ENCODE measurements around the gene PDLIM3. TPM values are rescaled to one million over a fixed set of nuclear protein-coding genes. Genes with fewer than 3 reads are reported as not detected.
"Not testable (repeated sequence)": the region's sequence is repeated elsewhere in the genome, so short reads cannot be mapped to it uniquely, and the experiment has no call there.

The PDLIM3 gene
- total RNA-seq, 1 donor from 2014 or later = 281 TPM

DNA sequence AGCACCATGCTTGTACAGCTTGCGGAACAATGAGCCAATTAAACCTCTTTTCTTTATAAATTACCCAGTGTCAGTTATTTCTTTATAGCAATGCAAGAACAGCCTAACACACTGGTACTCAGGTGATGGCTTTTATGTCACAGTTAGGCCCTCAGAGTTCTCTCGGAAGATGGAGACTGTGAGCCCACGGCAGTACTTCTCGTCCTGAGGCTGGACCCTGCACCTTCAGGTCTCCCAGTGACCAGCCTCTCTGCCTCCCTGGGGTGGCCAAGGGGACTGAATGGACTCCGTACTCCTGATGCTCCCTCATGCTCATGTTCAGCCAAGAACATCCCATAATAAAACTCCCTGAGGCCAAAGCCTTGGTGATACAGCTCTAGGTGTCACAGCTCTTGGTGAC, 25.0 kb upstream of the PDLIM3 start:
- ATAC-seq = no peak
- no peak for DNase-seq (ENCODE audit: missing footprints)
- intact Hi-C loops (cut with DNase I) = no loop called here

DNA sequence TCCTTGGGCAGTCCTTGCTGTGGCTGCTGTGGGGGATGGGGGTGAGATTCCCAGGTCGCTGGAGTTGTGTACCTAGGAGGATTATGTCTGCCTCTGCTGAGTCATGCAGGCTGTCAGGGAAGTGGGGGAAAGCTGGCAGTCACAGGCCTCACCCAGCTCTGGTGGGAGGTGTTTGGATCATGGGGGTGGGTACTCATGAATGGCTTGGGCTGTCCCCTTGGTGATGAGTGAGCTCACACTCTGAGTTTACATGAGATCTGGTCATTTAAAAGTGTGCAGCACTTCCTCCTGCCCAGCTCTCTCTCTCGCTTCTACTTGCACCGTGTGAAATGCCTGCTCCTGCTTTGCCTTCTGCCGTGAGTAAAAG, 24.6 kb upstream of the PDLIM3 start:
- intact Hi-C loops (cut with DNase I) = no loop called here
- ATAC-seq = no peak
- no peak for DNase-seq (ENCODE audit: missing footprints)

DNA sequence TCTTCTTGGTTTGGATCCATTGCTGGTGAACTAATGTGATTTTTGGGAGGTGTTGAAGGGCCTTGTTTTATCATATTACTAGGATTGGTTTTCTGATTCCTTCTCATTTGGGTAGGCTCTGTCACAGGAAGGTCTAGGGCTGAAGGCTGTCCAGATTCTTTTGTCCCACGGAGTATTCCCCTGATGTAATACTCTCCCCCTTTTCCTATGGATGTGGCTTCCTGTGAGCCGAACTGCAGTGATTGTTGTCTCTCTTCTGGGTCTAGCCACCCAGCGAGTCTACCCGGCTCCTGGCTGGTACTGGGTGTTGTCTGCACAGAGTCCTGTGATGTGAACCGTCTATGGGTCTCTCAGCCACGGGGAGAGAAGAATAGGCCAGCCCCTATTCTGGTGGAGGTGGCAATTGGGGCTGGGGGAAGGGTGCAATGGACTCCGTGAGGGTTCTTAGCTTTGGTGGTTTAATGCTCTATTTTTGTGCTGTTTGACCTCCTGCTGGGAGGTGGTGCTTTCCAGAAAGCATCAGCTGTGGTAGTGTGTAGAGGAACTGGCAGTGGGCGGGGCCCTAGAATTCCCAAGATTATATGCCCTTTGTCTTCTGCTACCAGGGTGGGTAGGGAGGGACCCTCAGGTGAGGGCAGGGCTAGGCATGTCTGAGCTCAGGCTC, 24.1 kb upstream of the PDLIM3 start:
- intact Hi-C loops (cut with DNase I); ATAC-seq; DNase-seq (ENCODE audit: missing footprints): not testable (repeated sequence)

DNA sequence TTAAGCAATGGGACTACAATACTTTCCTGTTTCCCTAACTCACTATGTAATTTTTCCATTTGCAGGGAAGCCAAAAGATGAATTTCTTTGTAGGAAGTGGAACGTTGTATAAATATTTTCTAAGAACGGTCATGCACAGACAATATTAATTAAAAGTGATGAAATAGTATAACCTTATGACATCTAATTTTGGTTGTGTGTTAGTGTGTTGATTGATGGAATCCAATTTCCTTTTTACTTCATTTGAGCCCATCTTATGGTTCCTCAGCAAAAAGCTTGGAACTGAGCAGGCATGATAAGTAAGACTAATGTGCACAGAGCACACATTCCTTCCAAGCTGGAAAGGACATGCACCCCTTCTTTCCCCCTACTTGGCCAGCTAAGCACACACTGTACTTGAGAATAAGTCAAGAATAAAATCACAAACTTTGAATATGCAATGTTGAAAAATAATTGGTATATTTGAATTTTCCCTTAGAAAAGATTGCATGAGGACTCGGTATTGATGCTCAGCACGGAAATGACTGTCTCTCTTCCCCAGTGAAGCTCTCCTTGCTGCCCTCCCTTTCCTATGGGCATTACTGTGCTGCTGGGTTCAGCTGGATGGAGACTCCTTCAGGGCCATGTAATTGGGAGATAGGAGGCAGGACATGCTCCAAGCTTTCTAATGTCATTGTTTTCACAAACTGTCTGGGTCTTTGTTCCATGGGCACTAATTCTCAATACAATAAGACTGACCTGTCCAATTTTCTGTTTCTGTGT, 19.2 kb upstream of the PDLIM3 start:
- DNase-seq (ENCODE audit: missing footprints) = no peak
- ATAC-seq = peak; percentile 72
- intact Hi-C loops (cut with DNase I) = no loop called here

DNA sequence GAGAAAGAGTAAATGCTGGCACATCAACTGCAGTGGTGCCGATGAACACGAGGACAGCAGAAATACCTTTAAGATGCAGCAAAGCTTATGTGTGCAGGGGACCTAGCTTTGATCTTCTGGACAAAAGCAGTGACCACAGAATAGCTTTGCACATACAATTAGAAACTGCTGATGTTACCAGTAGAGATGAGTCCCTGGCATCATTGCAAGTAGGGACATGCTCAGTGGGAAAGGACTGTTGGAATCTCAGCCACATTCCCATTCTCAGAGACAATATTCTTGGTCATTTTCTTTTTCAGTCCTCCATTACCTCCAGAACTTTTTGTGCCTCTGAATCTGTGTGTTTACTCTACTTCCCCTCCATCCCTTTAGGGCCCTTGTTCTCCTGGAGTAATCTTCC, 16.9 kb upstream of the PDLIM3 start:
- intact Hi-C loops (cut with DNase I) = no loop called here
- no peak for DNase-seq (ENCODE audit: missing footprints)
- ATAC-seq = no peak

DNA sequence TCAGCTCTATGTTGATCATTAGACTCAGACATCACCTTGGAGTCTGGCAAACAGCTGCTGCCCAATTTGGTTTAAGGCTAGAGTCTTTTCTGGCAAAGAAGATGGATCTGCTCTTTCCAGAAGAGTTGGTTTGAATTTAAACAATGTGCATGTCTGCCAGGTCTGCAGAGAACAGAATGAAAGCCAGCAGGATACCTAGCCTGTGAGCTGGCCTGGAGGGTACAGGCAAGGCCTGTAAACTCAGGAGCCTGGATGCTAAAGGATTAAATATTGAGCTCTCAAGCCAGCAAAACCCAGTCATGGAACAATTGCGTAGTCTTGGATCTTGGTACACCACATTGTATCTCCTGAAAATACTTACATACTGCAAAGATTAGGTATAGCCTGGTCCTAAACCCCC, 15.6 kb upstream of the PDLIM3 start:
- DNase-seq (ENCODE audit: missing footprints) (no peak), ATAC-seq (no peak)
- intact Hi-C loops (cut with DNase I) = no loop called here

DNA sequence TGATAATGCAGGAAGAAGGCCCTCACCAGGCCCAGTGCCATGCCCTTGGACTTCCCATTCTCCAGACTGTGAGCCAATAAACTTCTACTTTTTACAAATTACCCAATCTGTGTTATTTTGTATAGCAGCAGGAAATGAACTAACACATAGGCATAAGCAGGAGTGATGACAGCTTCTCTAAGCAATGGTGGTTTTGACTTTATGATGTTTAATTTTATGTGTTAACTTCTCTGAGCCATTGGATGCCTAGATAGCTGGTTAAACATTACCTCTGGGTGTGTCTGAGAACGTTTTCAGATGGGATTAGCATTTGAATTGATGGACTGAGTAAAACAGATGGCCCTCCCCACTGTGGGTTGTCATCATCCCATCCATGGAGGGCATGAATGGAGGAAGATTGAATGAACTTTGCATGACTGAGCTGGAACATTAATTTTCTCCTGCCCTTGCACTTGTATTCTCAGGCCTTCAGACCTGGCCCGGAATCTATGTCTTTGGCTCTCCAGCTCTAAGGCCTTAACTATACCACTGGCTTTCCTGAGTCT, 13.9 kb upstream of the PDLIM3 start:
- no peak for DNase-seq (ENCODE audit: missing footprints)
- no peak for ATAC-seq
- intact Hi-C loops (cut with DNase I) = no loop called here

DNA sequence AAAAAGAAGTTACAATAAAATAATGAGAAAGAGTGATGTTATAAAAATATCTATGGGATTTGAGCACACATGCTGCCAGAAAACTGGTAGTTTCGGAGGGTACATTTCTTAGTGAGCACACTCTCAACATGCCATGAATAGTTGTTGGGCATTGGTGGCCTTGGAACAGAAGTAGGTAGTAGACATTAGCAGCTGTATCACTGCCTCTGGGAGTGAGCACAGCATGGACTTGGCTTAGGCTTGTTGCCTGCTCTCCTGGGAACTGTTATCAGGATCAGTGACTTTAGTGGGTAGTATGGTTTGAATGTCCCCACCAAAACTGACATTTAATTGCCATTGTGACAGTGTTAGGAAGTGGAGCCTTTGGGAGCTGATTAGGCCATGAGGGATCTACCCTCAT, 13.3 kb upstream of the PDLIM3 start:
- intact Hi-C loops (cut with DNase I) = no loop called here
- DNase-seq (ENCODE audit: missing footprints) (no peak), ATAC-seq (no peak)

DNA sequence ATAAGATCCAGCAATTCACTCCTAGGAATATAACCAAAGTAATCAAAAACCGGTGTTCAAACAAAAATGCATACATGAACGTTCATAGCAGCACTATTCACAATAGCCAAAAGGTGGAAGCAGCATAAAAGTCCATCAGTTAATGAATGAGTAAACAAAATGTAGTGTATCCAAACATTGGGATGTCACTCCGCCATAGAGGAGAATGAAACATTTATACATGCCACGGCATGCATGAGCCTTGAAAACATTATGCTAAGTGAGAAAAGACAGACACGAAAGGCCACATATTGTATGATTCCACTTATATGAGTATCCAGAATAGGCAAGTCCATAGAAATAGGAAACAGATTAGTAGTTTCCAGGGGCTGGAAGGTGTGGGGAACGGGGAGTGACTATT, 11.0 kb upstream of the PDLIM3 start:
- intact Hi-C loops (cut with DNase I) = no loop called here
- DNase-seq (ENCODE audit: missing footprints) = no peak
- ATAC-seq = no peak

DNA sequence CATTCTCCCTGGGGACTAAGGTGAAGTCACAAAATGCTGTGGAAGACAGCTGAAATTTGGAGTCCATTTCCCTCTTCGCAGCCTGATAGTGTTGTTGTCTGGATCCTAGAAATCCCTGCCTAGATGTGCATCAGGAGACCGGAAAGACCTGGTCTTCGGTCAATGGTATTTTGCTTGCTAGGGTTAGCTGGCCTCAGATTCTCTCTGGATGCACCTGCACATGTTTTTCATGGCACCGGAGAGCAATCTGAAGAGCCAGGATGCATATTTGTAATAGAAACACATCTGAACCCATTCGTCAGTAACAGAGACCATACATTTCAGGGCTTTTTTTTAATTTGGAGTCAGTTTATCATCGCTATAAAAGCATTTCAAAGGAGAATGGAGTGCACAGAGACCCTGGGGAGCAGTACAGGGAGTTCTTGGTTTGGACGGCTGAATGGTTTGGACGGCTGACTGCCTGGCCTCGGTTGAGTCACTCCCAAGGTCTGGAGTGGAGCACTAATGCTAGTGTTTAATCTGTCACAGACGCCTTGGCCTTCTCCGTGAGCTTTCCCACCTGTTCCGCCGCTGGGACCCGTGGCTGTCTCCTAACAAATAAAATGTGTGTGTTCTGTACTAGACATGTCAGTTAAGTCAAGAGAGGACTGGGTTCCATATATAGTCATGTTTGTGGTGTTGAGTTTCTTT, 7.5 kb upstream of the PDLIM3 start:
- DNase-seq (ENCODE audit: missing footprints) (peak; percentile 84), ATAC-seq (peak; percentile 94)
- intact Hi-C loops (cut with DNase I) = no loop called here

DNA sequence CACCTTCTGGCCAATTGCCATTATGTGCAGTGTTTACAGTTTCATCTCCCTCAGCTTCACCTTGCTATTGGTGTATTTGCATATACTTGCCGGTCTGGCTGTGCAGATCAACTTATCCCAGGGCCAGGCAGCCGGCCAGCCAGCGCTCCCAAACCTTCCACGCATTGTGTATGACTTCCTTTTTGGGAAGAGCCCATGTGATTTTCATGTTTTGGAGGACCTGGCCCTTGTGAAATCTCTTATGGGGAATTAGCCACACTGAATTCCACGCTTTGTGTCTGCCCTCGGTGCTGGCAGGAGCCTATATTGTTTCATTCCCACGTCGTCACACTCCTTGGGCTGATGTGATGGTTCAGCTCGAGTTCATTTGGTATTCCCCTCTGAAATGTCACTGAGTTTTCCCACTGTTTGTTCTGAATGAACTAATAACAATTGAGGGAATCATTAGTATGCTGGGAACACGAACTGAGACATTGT, 6.0 kb upstream of the PDLIM3 start:
- intact Hi-C loops (cut with DNase I) = loop anchor here (1.0 kb wide), 1 partner anchor 26 kb away; no protein-coding TSS in a partner anchor
- peak; percentile 65 for ATAC-seq
- DNase-seq (ENCODE audit: missing footprints) = no peak

DNA sequence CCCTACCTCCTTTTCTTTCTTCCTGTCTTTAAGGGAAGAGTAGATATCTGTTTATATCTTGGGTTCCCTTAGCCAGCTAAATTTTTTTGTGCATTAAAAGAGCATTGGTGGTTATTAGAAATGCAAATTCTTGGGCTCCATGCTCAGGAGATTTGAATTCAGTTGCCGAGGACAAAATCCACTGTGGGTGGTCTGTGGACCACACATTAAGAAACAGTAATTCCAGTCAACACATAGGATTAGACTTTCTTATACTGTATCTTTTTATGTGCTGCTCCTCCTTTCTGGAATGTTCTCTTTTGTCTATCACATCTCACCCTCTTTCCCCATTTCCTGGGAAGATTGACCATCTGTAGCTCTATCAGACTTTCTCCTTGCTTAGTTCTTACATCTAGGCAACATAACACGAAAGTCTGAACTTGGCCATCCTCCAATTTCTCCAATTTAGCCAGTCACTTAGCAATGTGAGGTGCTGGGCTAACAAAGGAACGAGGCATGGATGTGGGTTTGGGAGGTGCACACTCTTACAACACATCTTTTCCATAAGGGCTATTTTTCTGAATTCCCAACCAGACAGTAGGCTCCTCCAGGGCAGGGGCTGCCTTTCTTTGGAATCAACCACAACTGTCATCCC, 5.3 kb upstream of the PDLIM3 start:
- intact Hi-C loops (cut with DNase I) = loop anchor here (1.0 kb wide), 1 partner anchor 27 kb away; no protein-coding TSS in a partner anchor
- no peak for DNase-seq (ENCODE audit: missing footprints)
- no peak for ATAC-seq

DNA sequence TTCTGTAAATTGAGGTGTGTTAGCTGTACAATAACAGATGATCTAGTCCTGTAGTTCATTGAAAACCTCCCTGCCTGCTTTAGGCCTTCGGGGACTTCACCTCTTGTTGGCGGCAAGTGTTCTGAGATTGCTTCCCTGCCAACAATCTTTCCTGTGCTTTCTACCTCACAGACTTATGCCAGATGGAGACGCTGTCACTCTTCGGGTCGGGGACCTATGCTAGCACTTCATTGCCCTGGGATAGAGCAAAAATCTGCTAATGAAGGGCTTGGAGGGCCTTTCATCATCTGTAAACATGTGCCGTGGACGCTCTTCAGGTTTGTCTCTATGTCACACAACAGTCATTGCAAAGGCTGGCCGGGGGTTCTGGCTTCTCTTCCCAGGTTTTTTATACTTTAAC, 4.7 kb upstream of the PDLIM3 start:
- DNase-seq (ENCODE audit: missing footprints) (no peak), ATAC-seq (no peak)
- intact Hi-C loops (cut with DNase I) = no loop called here

DNA sequence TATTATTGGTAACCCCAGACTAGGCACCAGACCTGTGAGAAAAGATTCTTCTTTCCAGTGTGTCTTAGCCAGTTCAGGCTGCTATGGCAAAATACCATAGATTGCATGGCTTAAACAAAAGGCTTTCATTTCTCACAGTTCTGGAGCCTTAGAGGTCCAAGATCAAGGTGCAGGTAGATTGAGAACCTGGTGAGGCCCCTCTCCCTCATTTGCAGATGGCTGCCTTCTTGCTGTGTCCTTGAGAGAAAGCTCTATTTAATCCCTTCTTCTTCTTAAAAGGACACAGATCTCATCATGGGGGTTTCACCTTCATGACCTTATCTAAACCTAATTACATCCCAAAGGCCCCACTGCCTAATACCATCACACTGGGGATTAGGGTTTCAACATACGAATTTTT, 3.5 kb upstream of the PDLIM3 start:
- no peak for DNase-seq (ENCODE audit: missing footprints)
- intact Hi-C loops (cut with DNase I) = loop anchor here (5.0 kb wide), 2 partner anchors 43 to 58 kb away; no protein-coding TSS in a partner anchor
- no peak for ATAC-seq

DNA sequence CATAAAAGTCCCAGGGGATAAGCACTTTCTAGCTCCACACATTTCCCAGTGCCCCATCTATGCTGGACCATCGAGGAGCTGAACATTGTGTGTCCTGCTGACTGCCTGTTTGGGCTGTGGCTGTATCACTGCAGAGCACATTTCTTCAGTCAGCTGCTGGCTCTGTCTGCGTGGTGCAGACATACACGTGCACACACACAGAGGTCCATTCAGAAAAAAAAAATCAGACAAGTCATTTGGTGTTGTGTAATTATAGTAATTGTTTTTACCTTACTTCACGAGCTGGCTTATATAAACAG, 1.1 kb upstream of the PDLIM3 start:
- ATAC-seq (peak; percentile 68), DNase-seq (ENCODE audit: missing footprints) (peak; percentile 71)
- intact Hi-C loops (cut with DNase I) = loop anchor here (5.0 kb wide), 2 partner anchors 46 to 61 kb away; no protein-coding TSS in a partner anchor

DNA sequence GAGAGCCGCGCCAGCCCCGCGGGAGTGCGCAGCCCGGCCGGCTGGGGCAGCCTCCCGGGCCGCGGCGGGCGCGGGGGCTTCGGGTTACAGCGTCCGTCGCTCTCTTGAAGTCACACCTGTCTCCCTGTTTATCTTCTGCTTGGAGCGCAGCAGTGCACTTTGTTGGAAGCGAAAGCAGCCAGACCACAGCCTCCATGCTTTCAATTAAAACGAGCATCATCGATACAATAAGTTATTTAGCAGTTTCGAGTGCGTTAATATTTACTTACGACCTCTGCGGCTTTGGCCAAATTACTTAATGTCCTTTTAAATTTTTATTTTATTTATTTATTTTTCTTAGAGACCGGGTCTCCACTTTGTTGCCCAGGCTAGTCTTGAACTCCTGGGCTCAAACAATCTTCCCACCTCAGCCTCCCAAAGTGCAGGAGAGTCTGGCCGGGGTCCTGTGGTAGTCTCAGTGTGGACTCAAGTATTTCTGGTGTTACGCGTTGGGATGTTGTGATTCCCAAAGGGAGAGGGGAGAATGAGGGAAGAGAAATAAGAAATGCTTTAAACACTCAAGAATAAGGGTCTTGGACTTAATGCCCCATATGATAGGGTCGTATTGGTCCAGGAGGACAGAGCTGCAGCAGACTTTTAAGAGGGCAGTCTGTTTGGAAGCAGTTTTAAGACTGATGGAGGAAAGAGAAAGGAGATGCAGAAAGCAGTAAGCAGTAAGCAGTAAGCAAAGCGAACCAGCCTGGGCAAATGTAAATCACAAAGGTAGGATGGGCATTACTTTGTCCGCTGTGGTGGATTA, 504 bp upstream of the PDLIM3 start:
- DNase-seq (ENCODE audit: missing footprints) = no peak
- intact Hi-C loops (cut with DNase I) = loop anchor here (2.0 to 5.0 kb wide), 4 partner anchors 31 to 65 kb away; partner anchors contain the start of gene CCDC110
- no peak for ATAC-seq

DNA sequence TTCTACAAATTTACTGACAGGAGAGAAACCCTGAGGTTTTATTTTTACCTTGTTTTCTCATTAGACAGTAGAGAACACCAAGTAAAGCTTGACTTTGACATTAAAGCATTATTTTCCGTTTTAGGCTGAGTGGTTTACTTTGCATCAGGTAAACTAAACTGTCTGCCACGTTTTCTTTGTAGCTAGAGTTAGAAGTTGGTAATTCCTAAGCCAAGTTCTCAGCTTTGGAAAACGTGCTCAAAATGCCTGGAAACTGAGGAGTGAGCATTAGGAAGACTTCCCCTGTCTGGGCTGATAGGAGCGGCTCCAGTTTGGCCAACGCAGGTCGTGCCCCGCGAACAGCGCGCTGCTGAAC, 819 bp downstream of the PDLIM3 start:
- DNase-seq (ENCODE audit: missing footprints) (no peak), ATAC-seq (peak; percentile 27)
- intact Hi-C loops (cut with DNase I) = loop anchor here (2.0 kb wide), 2 partner anchors 32 to 64 kb away; partner anchors contain the start of gene CCDC110

DNA sequence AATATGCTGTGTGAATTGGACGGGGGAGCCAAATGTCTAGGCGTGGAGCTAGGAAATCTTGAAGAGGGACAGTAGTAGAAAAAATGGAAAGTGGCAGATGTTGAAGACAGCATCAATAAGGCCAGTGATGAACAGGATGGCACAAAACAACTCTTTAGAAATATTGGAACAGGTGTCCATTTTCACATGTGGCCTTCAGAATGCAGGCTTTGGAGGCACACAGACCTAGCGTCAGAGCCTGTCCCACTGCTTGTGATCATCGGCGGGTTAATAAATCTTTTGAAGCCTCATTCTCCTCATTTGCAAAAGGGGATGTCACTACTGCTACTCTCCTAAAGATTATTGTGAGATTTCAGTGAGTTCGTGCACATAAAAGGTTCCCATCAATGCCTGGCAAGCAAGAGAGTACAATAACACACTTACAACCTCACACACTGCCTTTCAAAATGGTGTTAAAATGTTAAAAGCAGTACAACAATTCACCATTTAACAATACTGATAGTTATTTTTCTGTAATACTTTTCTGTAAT, 2.4 kb downstream of the PDLIM3 start:
- ATAC-seq (no peak), DNase-seq (ENCODE audit: missing footprints) (no peak)
- intact Hi-C loops (cut with DNase I) = no loop called here

Data from Right ventricle myocardium inferior (tissue), 1 donor.